Hematopoietic multipotent progenitor cell (in vitro differentiated cells): ENCODE results near the gene TUBD1. TPM values are rescaled to one million over a fixed set of nuclear protein-coding genes. Genes with fewer than 3 reads are reported as not detected.
"Not testable (repeated sequence)": the region's sequence is repeated elsewhere in the genome, so short reads cannot be mapped to it uniquely, and the experiment has no call there.

Experiments used
- DNase-seq, 3 donors: peaks; one replicate each; pipeline ENCODE4 v3.0.0-alpha.2; 2011 to 2015; ENCODE audit warnings: low read depth in 2 of 3, low spot score in 2 of 3
- total RNA-seq: library from RNA; depleted of rRNA; stranded (reverse); fragments of >200 nt; gene quantifications from one replicate; pipeline ENCODE4 v1.2.3, GENCODE V29; 2012

Gene TUBD1
- total RNA-seq, 1 donor = 6.5 TPM

GRCh38 chr17:59846394-59847165, 46.2 kb downstream of the TUBD1 start:
- peak in 2 of 3 donors; percentile 68 to 76 for DNase-seq

GRCh38 chr17:59845595-59846393, 46.9 kb downstream of the TUBD1 start:
- peak in 1 of 3 donors; percentile 69 for DNase-seq

GRCh38 chr17:59844884-59845594, 47.7 kb downstream of the TUBD1 start:
- no peak for DNase-seq

GRCh38 chr17:59842901-59843652, 49.7 kb downstream of the TUBD1 start:
- DNase-seq = peak in 1 of 3 donors; percentile 48

GRCh38 chr17:59841882-59842263, 50.9 kb downstream of the TUBD1 start:
- not testable (repeated sequence) for DNase-seq

GRCh38 chr17:59841091-59841881, 51.5 kb downstream of the TUBD1 start:
- DNase-seq = peak in 1 of 3 donors; percentile 27

GRCh38 chr17:59840329-59841090, 52.2 kb downstream of the TUBD1 start:
- DNase-seq = no peak

GRCh38 chr17:59839651-59840328, 53.0 kb downstream of the TUBD1 start:
- DNase-seq = no peak

- DNase-seq = no peak
Observed at GRCh38 chr17:59838052-59838916, 54.5 kb downstream of the TUBD1 start.

GRCh38 chr17:59837308-59838051, 55.3 kb downstream of the TUBD1 start:
- peak; percentile 66 to 99 (median 95) for DNase-seq

- no peak for DNase-seq
Observed at GRCh38 chr17:59832883-59833379, 59.8 kb downstream of the TUBD1 start.

- no peak for DNase-seq
Observed at GRCh38 chr17:59830846-59831486, 61.8 kb downstream of the TUBD1 start.

GRCh38 chr17:59830007-59830630, 62.6 kb downstream of the TUBD1 start:
- no peak for DNase-seq

GRCh38 chr17:59829217-59830006, 63.3 kb downstream of the TUBD1 start:
- DNase-seq = peak in 2 of 3 donors; percentile 92 to 98

- not testable (repeated sequence) for DNase-seq
Observed at GRCh38 chr17:59828819-59829216, 63.9 kb downstream of the TUBD1 start.
